Measurements from ENCODE around the gene KRI1.

The KRI1 gene

DNA sequence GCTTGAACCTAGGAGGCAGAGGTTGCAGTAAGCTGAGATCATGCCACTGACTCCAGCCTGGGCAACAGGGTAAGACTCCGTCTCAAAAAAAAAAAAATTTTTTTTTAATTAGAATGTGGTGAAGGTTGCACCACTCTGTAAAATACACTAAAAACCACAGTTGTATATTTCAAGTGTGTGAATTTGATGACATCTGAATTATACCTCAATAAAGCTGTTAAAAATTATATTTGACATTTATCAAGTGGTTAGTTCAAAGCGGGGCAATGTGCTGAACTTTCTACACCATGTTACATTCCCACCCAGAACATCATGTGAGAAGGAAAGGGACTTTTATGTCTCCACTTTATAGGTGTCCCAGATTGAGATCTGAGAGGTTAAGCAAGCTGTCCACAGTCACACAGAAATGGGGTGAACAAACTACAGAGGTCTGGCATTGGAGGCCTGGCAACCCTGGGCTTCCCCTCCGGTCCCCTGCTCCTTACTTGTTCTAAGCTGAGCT is 42.6 kb downstream of the KRI1 start:
- H3K4me3 ChIP-seq (ENCODE audit: severe bottlenecking): no peak overlapping the region
- H3K27ac ChIP-seq (ENCODE audit: poor library complexity, severe bottlenecking): no peak overlapping the region
- peaks cover 3% of the 10 kb centered on the region for H3K4me1 ChIP-seq (ENCODE audit: insufficient read depth, poor library complexity, severe bottlenecking)
- DNase-seq (ENCODE audit: low spot score): no peak
- no peaks in the 10 kb centered on the region for H3K36me3 ChIP-seq (ENCODE audit: low read depth)
- TF ChIP-seq, protein P1, sequence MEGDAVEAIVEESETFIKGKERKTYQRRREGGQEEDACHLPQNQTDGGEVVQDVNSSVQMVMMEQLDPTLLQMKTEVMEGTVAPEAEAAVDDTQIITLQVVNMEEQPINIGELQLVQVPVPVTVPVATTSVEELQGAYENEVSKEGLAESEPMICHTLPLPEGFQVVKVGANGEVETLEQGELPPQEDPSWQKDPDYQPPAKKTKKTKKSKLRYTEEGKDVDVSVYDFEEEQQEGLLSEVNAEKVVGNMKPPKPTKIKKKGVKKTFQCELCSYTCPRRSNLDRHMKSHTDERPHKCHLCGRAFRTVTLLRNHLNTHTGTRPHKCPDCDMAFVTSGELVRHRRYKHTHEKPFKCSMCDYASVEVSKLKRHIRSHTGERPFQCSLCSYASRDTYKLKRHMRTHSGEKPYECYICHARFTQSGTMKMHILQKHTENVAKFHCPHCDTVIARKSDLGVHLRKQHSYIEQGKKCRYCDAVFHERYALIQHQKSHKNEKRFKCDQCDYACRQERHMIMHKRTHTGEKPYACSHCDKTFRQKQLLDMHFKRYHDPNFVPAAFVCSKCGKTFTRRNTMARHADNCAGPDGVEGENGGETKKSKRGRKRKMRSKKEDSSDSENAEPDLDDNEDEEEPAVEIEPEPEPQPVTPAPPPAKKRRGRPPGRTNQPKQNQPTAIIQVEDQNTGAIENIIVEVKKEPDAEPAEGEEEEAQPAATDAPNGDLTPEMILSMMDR (IDR thresholded peaks at IDR 0.05; ENCODE audit: poor library complexity, severe bottlenecking): no peak
- H3K9me3 ChIP-seq (ENCODE audit: severe bottlenecking): no peaks in the 10 kb centered on the region
- no peak for ATAC-seq (ENCODE audit: low read depth)
- no peaks in the 10 kb centered on the region for H3K27me3 ChIP-seq (ENCODE audit: insufficient read depth, poor library complexity, severe bottlenecking)

GRCh38 chr19:10521461-10522171 is 44.2 kb downstream of the KRI1 start:
- Histone ChIP-seq H3K27ac (ENCODE audit: poor library complexity, severe bottlenecking) (no peak overlapping the region), H3K36me3 (ENCODE audit: low read depth) (no peaks in the 10 kb centered on the region), H3K4me3 (ENCODE audit: severe bottlenecking) (no peak overlapping the region), H3K27me3 (ENCODE audit: insufficient read depth, poor library complexity, severe bottlenecking) (no peaks in the 10 kb centered on the region), H3K9me3 (ENCODE audit: severe bottlenecking) (no peaks in the 10 kb centered on the region), H3K4me1 (ENCODE audit: insufficient read depth, poor library complexity, severe bottlenecking) (peaks cover 3% of the 10 kb centered on the region)
- TF ChIP-seq, protein P1 (IDR thresholded peaks at IDR 0.05; ENCODE audit: poor library complexity, severe bottlenecking): no peak
- no peak for DNase-seq (ENCODE audit: low spot score)
- no peak for ATAC-seq (ENCODE audit: low read depth)

DNA sequence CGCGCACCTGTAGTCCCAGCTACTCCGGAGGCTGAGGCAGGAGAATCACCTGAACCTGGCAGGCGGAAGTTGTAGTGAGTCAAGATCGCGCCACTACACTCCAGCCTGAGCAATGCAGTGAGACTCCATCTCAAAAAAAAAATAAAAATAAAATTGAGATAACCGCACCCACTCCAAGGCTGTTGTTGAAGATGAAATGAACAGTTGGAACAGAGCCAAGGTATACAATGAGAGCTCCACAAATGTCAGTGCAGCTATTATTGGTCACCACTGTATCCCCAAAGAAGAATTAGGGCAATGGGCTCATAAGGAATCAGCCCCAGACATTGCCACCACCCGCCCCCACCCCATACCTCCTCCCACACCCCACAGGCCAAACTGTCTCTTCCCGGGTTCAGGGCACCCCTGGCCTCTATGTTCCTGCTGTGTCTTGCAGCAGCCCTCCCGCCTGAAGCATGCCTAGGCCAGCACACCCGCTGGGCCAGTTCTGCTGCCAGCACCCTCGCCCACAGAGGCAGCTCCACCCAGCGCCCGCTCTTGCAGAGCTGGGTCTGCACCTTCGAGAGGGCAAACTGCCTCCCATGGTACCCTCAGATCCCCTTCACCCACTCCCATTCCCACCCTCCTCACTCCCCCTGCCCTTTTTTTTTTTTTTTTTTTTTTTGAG is 45.0 kb downstream of the KRI1 start:
- ATAC-seq (ENCODE audit: low read depth) (peak; percentile 50), DNase-seq (ENCODE audit: low spot score) (no peak)
- Histone ChIP-seq H3K9me3 (ENCODE audit: severe bottlenecking) (no peaks in the 10 kb centered on the region), H3K36me3 (ENCODE audit: low read depth) (no peaks in the 10 kb centered on the region), H3K27me3 (ENCODE audit: insufficient read depth, poor library complexity, severe bottlenecking) (no peaks in the 10 kb centered on the region), H3K4me1 (ENCODE audit: insufficient read depth, poor library complexity, severe bottlenecking) (peaks cover 3% of the 10 kb centered on the region), H3K27ac (ENCODE audit: poor library complexity, severe bottlenecking) (peak overlapping the region; percentile 10), H3K4me3 (ENCODE audit: severe bottlenecking) (no peak overlapping the region)
- TF ChIP-seq, protein P1 (IDR thresholded peaks at IDR 0.05; ENCODE audit: poor library complexity, severe bottlenecking): no peak

DNA sequence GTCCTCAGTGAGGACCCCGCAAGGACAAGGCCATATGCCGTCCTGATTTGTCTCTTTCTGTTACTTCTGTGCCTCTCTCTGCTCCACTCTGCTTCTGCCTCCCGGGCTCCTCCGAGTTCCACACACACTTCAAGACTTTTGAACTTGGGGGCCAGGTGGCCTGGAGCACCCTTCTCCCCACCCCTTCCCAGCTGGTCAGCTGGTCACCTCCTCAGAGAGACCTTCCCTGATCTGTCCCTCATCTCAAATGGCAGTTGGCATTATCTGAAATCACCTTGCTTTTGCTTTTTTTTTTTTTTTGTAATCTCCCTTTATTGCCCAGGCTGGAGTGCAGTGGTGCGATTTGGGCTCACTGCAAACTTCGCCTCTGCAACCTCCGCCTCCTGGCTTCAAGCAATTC is 46.4 kb downstream of the KRI1 start:
- Histone ChIP-seq H3K4me1 (ENCODE audit: insufficient read depth, poor library complexity, severe bottlenecking) (peaks cover 3% of the 10 kb centered on the region), H3K27ac (ENCODE audit: poor library complexity, severe bottlenecking) (no peak overlapping the region), H3K9me3 (ENCODE audit: severe bottlenecking) (no peaks in the 10 kb centered on the region), H3K27me3 (ENCODE audit: insufficient read depth, poor library complexity, severe bottlenecking) (no peaks in the 10 kb centered on the region), H3K36me3 (ENCODE audit: low read depth) (no peaks in the 10 kb centered on the region), H3K4me3 (ENCODE audit: severe bottlenecking) (no peak overlapping the region)
- TF ChIP-seq, protein P1 (IDR thresholded peaks at IDR 0.05; ENCODE audit: poor library complexity, severe bottlenecking): no peak
- DNase-seq (ENCODE audit: low spot score) (no peak), ATAC-seq (ENCODE audit: low read depth) (no peak)

All from RWPE2 (cell line).